Naive B cell (primary cell): ENCODE measurements around the gene SELENOS. TPM values are rescaled to one million over a fixed set of nuclear protein-coding genes. Genes with fewer than 3 reads are reported as not detected.

Experiments
- ATAC-seq, 2 donors: fragments of 150-1000 bp; cut with Tn5 transposase; 2 replicates each; pipeline ENCODE4 v1.10.0; 2021; ENCODE audit warnings: low read depth in 2 of 2, mild to moderate bottlenecking in 2 of 2, moderate library complexity in 2 of 2
- DNase-seq: peaks from one replicate; pipeline ENCODE4 v3.0.0; 2022
- H3K27ac Mint-ChIP-seq, 6 donors: one replicate each; pipeline ENCODE4 v1.8.0; 2020 to 2022; ENCODE audit warnings: mild to moderate bottlenecking in 6 of 6, mixed read lengths in 6 of 6, moderate library complexity in 5 of 6, inconsistent platforms in 2 of 6
- H3K27me3 Mint-ChIP-seq, 3 donors: one replicate each; pipeline ENCODE4 v1.8.0; 2021 to 2022; ENCODE audit warnings: mixed read lengths in 3 of 3, mild to moderate bottlenecking in 1 of 3
- H3K36me3 Mint-ChIP-seq, 2 donors: one replicate each; pipeline ENCODE4 v1.8.0; 2020 to 2022; ENCODE audit warnings: mixed read lengths in 2 of 2, inconsistent platforms in 1 of 2, mild to moderate bottlenecking in 1 of 2
- H3K4me1 Mint-ChIP-seq, 3 donors: one replicate each; pipeline ENCODE4 v1.8.0; 2020 to 2022; ENCODE audit warnings: mixed read lengths in 3 of 3, inconsistent platforms in 1 of 3, mild to moderate bottlenecking in 1 of 3, moderate library complexity in 1 of 3
- H3K4me3 Mint-ChIP-seq, 8 donors: one replicate each; pipeline ENCODE4 v1.8.0; 2020 to 2022; ENCODE audit warnings: mild to moderate bottlenecking in 8 of 8, mixed read lengths in 8 of 8, moderate library complexity in 8 of 8, inconsistent platforms in 2 of 8
- H3K9me3 Mint-ChIP-seq, 7 donors: one replicate each; pipeline ENCODE4 v1.8.0; 2020 to 2022; ENCODE audit warnings: mixed read lengths in 7 of 7, mild to moderate bottlenecking in 5 of 7, inconsistent platforms in 2 of 7, moderate library complexity in 1 of 7
- polyA plus RNA-seq, 6 donors: library from polyadenylated mRNA; unstranded; fragments of 300-500 nt; fragmentation: Illumina TruSeq; gene quantifications; one replicate each; pipeline ENCODE4 v1.2.3, GENCODE V29; 2021; ENCODE audit warnings: low read depth in 6 of 6

SELENOS gene
- polyA plus RNA-seq, 6 donors from 2014 or later: 25.7 to 49.7 (median 40.0) TPM

- DNase-seq (no peak), ATAC-seq (no peak)
- Mint-ChIP-seq H3K4me3 (peak overlapping the region in 1 of 8 donors; percentile 18), H3K36me3 (peaks cover 13 to 17% of the 10 kb centered on the region in 2 donors), H3K9me3 (no peaks in the 10 kb centered on the region), H3K27ac (peak overlapping the region in 1 of 6 donors; percentile 35), H3K4me1 (peaks cover 8 to 15% (median 9%) of the 10 kb centered on the region in 3 donors), H3K27me3 (no peaks in the 10 kb centered on the region)
These were observed 6.6 kb upstream of the SELENOS start for GRCh38 chr15:101283931-101284330.

DNA sequence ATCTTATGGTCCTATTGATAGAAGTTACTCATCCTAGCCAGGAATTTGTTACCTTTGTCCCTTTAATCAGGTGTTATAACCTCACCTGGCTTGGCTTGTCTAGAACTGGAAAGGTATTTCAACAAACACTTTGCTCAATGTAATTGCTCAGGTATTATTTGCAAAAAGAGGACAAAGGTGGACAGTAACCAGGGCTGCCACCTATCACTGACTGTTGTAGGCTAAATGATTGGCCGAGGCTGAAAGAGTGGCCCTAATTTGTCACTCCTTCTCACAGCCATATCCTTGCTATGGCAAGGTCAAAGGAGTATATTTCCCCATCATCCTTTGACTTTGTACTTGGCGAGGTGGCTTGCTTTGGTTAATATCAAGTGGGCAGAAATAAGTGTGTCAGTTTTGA, 2.7 kb upstream of the SELENOS start:
- H3K4me1 Mint-ChIP-seq: peaks cover 8 to 20% (median 12%) of the 10 kb centered on the region in 3 donors
- peak overlapping the region in 2 of 6 donors; percentile 55 to 76 for H3K27ac Mint-ChIP-seq
- no peak for DNase-seq
- H3K36me3 Mint-ChIP-seq: peaks cover 8 to 15% of the 10 kb centered on the region in 2 donors
- peak overlapping the region in 2 of 8 donors; percentile 41 to 100 for H3K4me3 Mint-ChIP-seq
- no peaks in the 10 kb centered on the region for H3K27me3 Mint-ChIP-seq
- ATAC-seq: no peak
- no peaks in the 10 kb centered on the region for H3K9me3 Mint-ChIP-seq

DNA sequence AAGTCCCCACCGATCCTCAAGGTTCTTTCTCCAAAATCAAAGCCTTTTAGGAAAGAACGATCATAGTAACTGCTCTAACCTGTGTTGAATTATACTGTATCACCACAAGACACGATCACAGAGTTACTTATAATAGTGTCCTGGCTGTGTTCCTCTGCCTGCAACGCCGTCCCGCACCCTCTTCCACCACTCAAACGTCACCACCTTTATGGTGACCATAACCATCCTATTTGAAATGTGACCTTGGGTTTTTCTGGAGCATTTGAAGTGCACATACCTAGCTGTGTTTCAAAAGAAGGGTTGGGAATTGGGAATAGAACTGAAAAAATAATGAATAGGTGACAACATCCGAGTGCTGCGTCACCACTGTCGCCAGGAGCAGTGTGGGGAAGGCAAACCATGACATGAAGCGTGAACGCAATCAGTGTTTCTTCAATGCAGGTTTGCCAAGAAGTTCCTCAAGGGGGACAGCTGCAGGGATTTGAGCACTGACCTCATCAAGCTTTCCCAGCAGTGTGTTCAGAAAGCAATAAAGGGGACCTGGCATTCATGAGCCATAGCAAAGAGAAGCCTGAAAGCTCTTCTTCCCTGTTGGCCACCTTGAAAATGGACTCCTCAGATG, 769 bp upstream of the SELENOS start:
- peaks cover 12 to 20% (median 13%) of the 10 kb centered on the region in 3 donors for H3K4me1 Mint-ChIP-seq
- ATAC-seq: no peak
- DNase-seq: no peak
- H3K4me3 Mint-ChIP-seq: peak overlapping the region; percentile 84 to 100 (median 92)
- H3K27ac Mint-ChIP-seq: peak overlapping the region in 5 of 6 donors; percentile 90 to 96 (median 91)
- H3K27me3 Mint-ChIP-seq: no peaks in the 10 kb centered on the region
- peaks cover 28 to 32% of the 10 kb centered on the region in 2 donors for H3K36me3 Mint-ChIP-seq
- no peaks in the 10 kb centered on the region for H3K9me3 Mint-ChIP-seq

DNA sequence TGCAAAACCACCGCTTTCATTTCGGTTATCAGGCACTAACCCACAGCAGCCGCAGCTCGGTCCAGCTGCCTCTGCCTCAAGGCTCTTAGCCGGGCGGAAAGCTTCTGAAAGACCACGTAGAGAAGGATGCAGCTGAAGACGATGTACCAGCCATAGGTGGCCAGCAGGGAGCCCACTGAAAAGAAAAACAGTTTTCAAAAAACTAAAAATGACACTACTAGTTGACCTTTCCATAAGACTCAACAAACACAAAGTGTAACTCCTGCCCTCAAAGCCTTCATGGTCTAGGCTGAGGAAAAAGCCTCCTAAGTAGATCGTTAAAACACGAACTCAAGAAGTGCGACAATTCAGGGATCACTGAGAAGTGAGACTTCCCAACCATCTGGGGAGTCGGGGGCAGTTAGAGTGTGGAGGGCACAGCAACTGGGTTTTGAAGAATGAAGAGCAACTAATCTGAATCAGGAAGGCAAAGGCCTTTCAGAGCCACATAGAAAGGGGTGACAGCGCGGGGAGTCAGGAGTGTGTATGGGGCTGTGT, 716 bp downstream of the SELENOS start:
- Mint-ChIP-seq H3K4me3 (peak overlapping the region; percentile 84 to 100 (median 92)), H3K36me3 (peaks cover 24 to 27% of the 10 kb centered on the region in 2 donors), H3K9me3 (no peaks in the 10 kb centered on the region), H3K4me1 (peaks cover 11 to 20% (median 12%) of the 10 kb centered on the region in 3 donors), H3K27me3 (no peaks in the 10 kb centered on the region), H3K27ac (peak overlapping the region; percentile 86 to 97 (median 92))
- DNase-seq (no peak), ATAC-seq (no peak)

DNA sequence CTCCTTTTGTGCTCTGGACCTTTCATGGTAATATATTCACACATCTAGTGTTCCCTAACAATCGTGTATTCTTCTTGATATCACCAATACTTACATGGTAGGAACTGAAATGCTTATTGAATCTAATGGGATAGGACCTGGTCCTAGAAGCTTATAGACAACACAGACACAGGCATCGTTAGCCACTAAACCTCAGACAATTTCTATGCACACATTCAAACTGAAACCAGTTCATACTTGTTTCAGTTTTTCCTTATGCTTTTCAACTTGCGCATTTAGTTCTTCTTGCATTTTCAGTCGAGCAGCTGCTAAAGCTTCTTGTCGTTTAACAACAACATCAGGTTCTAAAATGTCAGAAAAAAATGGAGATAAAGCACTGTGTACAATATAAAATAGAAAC, 2.3 kb downstream of the SELENOS start:
- no peak for DNase-seq
- Mint-ChIP-seq H3K27ac (no peak overlapping the region), H3K4me3 (peak overlapping the region in 3 of 8 donors; percentile 16 to 75 (median 69)), H3K4me1 (peaks cover 11 to 20% (median 12%) of the 10 kb centered on the region in 3 donors), H3K36me3 (peaks cover 29 to 33% of the 10 kb centered on the region in 2 donors), H3K27me3 (no peaks in the 10 kb centered on the region), H3K9me3 (no peaks in the 10 kb centered on the region)
- ATAC-seq: no peak

DNA sequence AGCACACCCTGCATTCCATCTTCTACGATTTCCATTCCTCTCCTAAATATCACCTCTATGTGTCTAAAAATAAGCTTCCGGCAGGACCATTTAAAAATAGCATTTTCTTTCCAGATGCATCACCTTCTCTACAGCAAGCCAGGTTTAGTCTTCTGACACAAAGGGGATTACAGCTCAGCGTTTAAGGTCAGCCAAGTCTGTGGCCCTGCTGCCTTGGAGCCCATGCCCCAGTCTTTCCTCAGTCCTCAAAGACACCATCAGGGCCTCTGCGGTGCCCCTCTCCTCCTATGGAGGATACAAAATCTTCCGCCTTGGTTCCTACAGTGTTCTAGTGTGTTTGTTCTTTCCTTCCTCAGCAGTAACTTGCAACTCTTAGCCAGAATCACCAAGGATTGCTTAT, 3.8 kb downstream of the SELENOS start:
- ATAC-seq (no peak), DNase-seq (no peak)
- H3K4me3 Mint-ChIP-seq: peak overlapping the region in 2 of 8 donors; percentile 18 to 21
- no peaks in the 10 kb centered on the region for H3K9me3 Mint-ChIP-seq
- H3K27ac Mint-ChIP-seq: peak overlapping the region in 1 of 6 donors; percentile 55
- H3K4me1 Mint-ChIP-seq: peaks cover 11 to 20% (median 12%) of the 10 kb centered on the region in 3 donors
- H3K27me3 Mint-ChIP-seq: no peaks in the 10 kb centered on the region
- H3K36me3 Mint-ChIP-seq: peaks cover 36 to 38% of the 10 kb centered on the region in 2 donors

- no peak overlapping the region for H3K4me3 Mint-ChIP-seq
- ATAC-seq (no peak), DNase-seq (no peak)
- H3K9me3 Mint-ChIP-seq: no peaks in the 10 kb centered on the region
- peak overlapping the region in 1 of 6 donors; percentile 73 for H3K27ac Mint-ChIP-seq
- H3K27me3 Mint-ChIP-seq: no peaks in the 10 kb centered on the region
- H3K36me3 Mint-ChIP-seq: peaks cover 36 to 38% of the 10 kb centered on the region in 2 donors
- H3K4me1 Mint-ChIP-seq: peaks cover 11 to 12% (median 12%) of the 10 kb centered on the region in 3 donors
These were observed 4.7 kb downstream of the SELENOS start for GRCh38 chr15:101272584-101272983.

GRCh38 chr15:101269479-101270223, 7.6 kb downstream of the SELENOS start:
- DNase-seq (no peak), ATAC-seq (no peak)
- Mint-ChIP-seq H3K4me3 (peak overlapping the region in 2 of 8 donors; percentile 5 to 26), H3K36me3 (peaks cover 31 to 33% of the 10 kb centered on the region in 2 donors), H3K27me3 (no peaks in the 10 kb centered on the region), H3K27ac (peak overlapping the region in 2 of 6 donors; percentile 3 to 16), H3K9me3 (no peaks in the 10 kb centered on the region), H3K4me1 (peaks cover 0 to 6% (median 0%) of the 10 kb centered on the region in 3 donors)

DNA sequence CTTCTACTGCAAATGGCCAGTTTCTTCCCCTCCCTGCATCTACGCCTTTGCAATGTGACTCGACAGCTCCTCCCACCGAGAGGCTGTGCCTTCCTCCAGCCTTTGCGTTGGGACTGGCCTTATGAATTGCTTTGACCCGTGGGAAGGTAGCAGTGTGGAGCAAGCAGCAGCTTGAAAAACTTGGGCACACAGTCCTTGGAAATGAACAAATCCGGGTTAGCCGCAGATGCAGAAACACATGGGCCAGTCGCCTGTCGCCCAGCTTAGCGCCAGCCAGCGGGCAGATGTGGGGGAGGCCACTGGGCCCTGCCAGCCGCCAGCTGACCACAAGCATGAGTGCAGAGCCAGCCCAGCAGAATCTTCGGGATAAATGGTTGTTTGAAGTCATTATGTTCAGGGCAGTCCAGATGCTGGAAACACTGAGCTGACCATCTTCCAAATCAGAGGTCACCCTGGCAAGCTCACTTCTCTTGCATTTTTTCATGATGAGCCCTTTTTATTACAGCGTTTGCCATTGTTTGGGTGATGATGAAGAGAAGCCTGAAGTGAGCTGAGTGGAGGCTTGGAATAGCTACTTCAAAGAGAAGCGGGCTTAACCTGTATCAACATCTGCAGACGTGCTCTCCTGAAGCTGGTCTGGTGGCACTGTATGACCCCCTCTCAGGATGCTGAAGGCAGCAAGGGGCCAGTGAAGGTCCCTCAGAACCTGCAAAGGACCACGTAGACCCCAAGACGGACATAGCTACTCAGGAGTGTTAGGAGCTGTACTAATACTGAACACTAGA, 9.8 kb downstream of the SELENOS start:
- H3K9me3 Mint-ChIP-seq: no peaks in the 10 kb centered on the region
- DNase-seq (no peak), ATAC-seq (no peak)
- no peak overlapping the region for H3K4me3 Mint-ChIP-seq
- no peaks in the 10 kb centered on the region for H3K4me1 Mint-ChIP-seq
- peaks cover 12 to 17% of the 10 kb centered on the region in 2 donors for H3K36me3 Mint-ChIP-seq
- peaks cover 0 to 6% (median 0%) of the 10 kb centered on the region in 3 donors for H3K27me3 Mint-ChIP-seq
- no peak overlapping the region for H3K27ac Mint-ChIP-seq

- H3K27me3 Mint-ChIP-seq: peaks cover 0 to 12% (median 0%) of the 10 kb centered on the region in 3 donors
- peaks cover 10 to 17% of the 10 kb centered on the region in 2 donors for H3K36me3 Mint-ChIP-seq
- DNase-seq (no peak), ATAC-seq (no peak)
- H3K4me1 Mint-ChIP-seq: no peaks in the 10 kb centered on the region
- H3K27ac Mint-ChIP-seq: no peak overlapping the region
- H3K4me3 Mint-ChIP-seq: no peak overlapping the region
- H3K9me3 Mint-ChIP-seq: no peaks in the 10 kb centered on the region
These were observed 10.5 kb downstream of the SELENOS start for GRCh38 chr15:101266787-101267186.

- peaks cover 4 to 11% of the 10 kb centered on the region in 2 donors for H3K36me3 Mint-ChIP-seq
- no peaks in the 10 kb centered on the region for H3K9me3 Mint-ChIP-seq
- no peak overlapping the region for H3K4me3 Mint-ChIP-seq
- H3K4me1 Mint-ChIP-seq: no peaks in the 10 kb centered on the region
- peaks cover 0 to 12% (median 0%) of the 10 kb centered on the region in 3 donors for H3K27me3 Mint-ChIP-seq
- ATAC-seq (no peak), DNase-seq (no peak)
- peak overlapping the region in 3 of 6 donors; percentile 24 to 81 (median 30) for H3K27ac Mint-ChIP-seq
These were observed 11.3 kb downstream of the SELENOS start for GRCh38 chr15:101266034-101266433.

DNA sequence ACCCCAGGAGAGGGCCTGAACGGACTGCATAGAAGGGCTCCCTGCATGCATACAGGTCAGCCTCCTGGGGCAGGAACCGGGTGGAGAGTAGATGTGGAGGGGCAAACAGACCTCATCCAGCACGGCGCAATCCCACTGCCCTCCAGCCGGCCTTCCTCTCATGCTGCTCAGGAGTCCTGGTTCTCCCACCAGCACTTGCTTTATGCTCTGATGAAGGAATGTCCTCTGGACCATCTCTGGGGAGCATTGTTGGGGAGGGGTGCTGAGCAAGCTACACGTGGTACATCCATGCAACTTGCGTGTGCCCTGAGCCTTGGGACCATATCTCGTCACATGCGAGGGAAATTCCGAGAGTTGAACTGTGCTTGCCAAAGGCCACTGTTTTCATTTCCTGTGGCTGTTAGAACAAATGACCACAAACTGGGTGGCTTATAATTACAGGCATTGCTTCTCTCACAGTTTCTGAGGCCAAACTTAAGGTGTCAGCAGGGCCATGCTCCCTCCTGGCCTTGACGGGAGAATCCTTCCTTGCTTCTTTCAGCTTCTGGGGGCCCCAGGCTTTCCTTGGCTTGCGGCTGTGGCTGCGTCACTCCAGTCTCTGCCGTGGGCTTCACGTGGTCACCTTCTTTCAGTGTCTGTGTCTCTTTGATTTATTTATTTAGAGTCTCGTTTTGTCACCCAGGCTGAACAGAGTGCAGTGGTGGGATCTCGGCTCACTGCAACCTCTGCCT, 12.2 kb downstream of the SELENOS start:
- DNase-seq (no peak), ATAC-seq (no peak)
- Mint-ChIP-seq H3K4me1 (no peaks in the 10 kb centered on the region), H3K9me3 (no peaks in the 10 kb centered on the region), H3K36me3 (peaks cover 3 to 9% of the 10 kb centered on the region in 2 donors), H3K4me3 (no peak overlapping the region), H3K27ac (no peak overlapping the region), H3K27me3 (peaks cover 0 to 18% (median 4%) of the 10 kb centered on the region in 3 donors)
